GM12865 (cell line): ENCODE measurements around the gene TTYH3.

Experiments used
- DNase-seq: peaks from one replicate; pipeline ENCODE4 v3.0.0; 2010; ENCODE audit warnings: low read depth
- H3K4me3 ChIP-seq: 2 replicates; pipeline ENCODE4 v1.5.1; 2011; ENCODE audit warnings: mild to moderate bottlenecking, low read depth, low read length, control low read depth
- TF ChIP-seq, protein P1 (sequence below): IDR thresholded peaks from 2 replicates; pipeline ENCODE4 v1.5.1; 2011; ENCODE audit warnings: low read length, control low read depth, low read depth, inconsistent platforms; ENCODE audit not compliant: insufficient read depth; ENCODE audit errors: missing control alignments

Gene TTYH3

DNA sequence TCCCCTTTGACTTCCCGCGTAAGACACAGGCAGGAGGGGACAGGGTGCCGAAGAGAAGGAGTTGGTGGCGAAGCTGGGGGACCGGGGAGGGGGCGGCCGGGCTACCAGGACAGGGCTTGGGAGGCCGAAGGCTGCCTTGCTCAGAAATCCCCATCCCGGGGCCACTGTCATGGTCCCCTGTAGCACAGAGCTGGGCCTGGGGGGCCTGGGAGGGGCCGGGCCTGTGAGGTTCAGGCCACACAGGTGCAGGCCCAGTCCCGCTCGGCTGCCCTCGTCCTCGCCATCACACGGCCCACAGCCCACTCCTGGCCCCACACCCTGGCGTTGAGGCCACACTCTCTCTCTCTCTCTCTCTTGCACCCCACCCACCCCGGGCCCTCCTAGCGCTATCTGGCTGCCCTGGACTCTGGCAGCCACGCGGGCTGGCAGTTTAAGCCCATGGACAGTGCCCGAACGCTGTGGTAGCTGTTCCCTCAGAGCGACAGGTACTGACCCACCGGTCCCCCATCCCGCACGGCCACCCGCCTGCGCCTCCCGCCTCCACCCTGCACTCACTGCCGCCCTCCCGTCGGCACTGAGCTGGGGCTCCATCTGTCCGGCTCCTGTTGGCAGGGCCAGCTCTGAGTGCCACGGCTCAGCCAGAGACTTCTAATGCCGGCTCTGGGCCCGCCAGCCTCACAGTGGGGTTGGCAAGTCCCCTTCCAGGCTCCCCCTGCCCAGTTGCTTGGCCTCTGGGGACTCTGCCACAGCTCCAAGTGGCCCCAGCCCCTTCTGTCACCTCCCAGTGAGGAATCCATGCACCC is 28.0 kb downstream of the TTYH3 start:
- DNase-seq = no peak
- H3K4me3 ChIP-seq = no peak overlapping the region
- TF ChIP-seq, protein P1, sequence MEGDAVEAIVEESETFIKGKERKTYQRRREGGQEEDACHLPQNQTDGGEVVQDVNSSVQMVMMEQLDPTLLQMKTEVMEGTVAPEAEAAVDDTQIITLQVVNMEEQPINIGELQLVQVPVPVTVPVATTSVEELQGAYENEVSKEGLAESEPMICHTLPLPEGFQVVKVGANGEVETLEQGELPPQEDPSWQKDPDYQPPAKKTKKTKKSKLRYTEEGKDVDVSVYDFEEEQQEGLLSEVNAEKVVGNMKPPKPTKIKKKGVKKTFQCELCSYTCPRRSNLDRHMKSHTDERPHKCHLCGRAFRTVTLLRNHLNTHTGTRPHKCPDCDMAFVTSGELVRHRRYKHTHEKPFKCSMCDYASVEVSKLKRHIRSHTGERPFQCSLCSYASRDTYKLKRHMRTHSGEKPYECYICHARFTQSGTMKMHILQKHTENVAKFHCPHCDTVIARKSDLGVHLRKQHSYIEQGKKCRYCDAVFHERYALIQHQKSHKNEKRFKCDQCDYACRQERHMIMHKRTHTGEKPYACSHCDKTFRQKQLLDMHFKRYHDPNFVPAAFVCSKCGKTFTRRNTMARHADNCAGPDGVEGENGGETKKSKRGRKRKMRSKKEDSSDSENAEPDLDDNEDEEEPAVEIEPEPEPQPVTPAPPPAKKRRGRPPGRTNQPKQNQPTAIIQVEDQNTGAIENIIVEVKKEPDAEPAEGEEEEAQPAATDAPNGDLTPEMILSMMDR = no peak

DNA sequence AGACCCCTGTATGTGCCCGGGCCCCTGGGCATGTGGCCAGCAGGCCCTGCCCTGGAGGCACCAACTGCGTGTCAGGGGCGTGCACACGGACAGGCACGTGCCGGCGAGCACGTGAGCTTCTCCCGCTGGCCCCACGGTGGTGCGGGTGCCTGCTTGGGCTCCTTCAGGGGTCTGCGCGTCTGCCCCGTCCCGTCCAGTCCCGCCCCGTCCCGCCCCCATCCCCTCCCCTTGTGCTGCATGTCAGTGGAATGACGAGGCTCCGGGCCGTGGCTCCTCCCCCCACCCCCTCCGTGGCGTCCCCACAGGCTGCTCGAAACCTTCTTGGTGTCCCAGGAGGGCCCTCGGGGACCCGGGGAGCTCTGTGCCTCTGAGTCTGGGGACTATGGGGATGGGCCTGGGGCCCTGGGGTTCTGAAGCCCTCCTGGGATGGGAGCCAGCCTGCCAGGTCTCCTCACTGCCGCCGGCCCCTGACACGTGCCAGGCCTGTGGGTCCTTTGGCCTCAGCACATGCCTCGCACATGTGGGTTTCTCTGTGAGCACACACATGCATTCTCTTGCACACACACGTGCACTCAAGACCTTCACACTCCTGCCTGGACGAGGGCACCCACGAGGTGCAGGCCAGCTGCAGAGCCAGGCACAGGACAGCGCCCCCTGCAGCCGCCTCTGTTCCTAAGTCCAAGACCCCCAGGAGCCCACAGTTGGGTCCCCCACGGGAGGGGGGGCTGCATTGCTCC is 28.7 kb downstream of the TTYH3 start:
- TF ChIP-seq, protein P1 = no peak
- DNase-seq = no peak
- H3K4me3 ChIP-seq = no peak overlapping the region

DNA sequence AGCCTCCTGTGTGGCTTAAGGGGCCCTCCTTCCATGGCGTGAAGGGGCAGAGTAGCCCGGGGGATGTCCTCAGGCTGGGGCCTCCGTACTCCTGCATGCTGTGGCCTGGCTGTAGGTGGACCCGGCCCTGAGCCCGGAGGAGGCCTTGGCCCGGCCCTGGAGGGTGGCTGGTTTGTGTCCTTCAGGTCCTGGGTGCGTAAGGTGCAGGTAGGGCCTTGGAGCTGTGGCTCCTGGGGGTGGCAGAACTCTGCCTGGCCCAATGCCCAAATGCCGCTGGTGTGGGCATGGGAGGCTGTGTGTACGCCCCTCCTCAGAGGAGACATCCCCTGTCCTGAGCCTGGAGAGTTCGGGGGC is 29.3 kb downstream of the TTYH3 start:
- TF ChIP-seq, protein P1 = no peak
- H3K4me3 ChIP-seq = no peak overlapping the region
- no peak for DNase-seq

DNA sequence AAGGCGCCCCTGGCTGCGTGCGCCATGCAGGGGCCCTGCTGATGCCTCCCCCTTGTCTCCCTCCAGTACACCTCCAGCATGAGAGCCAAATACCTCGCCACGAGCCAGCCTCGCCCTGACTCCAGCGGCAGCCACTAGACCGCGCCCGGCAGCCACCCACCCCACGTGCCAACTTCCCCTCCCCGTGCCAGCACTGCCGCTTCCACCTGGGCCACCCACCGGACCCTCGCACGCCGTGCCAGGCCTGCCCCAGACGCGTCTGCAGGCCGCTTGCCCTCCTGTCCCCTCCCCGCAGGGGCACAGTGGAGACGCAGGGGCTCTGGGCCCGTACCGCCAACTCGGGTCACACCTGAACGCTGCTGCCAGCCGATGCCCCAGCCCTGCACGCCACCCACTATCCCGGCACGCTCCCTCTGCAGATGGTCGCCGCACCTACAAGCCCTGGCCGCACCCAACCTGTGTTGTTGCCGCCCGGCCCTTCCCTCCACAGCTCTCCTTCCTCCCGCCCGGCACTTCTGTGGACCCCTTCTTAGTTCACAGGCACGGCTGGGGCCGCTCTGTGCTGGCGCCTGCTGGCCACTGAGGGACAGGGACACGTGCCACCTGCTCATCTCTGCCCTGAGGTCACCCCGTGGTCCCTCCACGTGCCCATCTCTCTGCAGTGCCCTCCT is 30.0 kb downstream of the TTYH3 start:
- no peak overlapping the region for H3K4me3 ChIP-seq
- DNase-seq = no peak
- TF ChIP-seq, protein P1 = no peak

DNA sequence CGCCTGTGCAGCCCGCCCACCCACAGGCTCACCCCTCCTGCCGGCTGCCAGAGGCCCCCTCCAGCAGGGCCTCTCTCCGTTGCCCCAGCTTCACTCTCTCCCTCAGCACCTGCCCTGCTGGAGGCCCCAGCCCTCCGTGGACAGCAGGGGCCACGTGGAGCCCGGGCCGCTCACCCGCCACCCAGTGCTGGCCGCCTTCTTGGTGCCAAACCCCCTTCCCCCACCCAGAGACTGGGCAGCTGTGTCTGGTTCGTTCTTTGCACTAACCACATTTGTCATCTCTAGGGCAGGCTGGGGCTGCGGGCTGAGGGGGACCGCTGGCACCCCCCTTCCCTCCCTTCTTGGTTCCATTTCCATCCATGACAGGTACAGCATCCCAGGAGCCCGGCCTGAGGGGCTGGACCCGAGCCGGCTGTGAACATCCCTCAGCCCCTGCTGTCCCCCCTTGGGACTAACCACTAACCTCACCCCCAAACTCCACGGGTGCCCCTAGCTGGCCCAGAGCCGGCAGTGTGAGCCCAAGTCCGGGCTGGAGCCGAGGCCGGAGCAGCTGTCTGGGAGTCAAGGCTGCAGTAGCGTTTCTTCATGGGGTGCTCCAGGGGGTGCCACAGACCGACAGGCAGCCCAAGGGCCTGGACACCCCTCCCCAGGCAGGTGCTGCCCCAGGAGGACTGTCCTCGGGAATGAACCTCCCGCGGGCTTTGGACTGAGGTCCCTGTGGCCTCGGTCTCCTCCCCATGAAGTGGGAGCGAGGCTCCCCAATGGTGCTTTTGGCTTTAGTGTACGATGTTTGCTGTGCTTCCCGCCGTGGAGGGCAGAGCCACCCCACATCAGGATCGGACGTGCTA is 30.7 kb downstream of the TTYH3 start:
- H3K4me3 ChIP-seq = no peak overlapping the region
- DNase-seq = no peak
- TF ChIP-seq, protein P1 = no peak

DNA sequence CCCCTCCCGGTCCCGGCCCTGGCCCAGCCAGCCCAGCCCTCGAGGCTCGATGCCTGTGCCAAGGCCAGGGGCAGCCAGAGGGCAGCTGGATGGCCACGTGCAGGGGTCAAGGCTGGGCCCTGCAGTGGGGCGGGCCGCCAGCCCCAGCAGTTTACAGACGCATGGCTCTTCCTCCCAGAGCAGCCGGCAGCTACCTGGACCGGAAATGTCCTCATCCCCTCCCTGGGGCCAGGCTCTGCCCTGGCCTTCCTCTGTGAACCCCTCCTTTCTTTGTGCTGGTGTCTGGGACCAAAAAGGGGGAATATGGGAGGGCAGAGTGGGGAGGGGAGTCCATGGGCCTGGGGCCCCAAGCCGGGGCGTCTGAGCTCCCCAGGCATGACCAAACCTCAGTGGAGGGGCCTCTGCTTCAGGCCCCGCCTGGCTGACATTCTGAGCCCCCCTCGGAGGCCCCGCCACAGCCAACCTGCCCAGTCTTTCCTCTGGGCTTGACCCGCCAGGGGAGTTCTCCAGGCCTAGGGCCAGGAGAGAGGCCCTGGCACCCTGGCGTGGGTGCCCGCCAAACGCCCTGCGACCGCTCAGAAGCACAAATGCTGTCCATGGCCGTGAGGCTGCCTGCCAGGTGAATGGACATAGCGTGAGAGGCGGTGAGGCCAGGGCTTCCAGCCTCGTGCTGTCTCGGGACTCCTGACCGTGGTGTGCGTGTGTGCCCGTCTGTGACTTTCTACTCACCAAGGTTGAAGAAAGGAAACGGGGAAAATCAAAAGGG is 31.5 kb downstream of the TTYH3 start:
- DNase-seq = no peak

More for the DNA sequence above, 31.5 kb downstream of the TTYH3 start:
- no peak overlapping the region for H3K4me3 ChIP-seq
- TF ChIP-seq, protein P1 = no peak
